ENCODE measurements around the gene SGCA.
A peak's percentile ranks its signal among the peaks of the same experiment; 100 is the strongest.

The SGCA gene

DNA sequence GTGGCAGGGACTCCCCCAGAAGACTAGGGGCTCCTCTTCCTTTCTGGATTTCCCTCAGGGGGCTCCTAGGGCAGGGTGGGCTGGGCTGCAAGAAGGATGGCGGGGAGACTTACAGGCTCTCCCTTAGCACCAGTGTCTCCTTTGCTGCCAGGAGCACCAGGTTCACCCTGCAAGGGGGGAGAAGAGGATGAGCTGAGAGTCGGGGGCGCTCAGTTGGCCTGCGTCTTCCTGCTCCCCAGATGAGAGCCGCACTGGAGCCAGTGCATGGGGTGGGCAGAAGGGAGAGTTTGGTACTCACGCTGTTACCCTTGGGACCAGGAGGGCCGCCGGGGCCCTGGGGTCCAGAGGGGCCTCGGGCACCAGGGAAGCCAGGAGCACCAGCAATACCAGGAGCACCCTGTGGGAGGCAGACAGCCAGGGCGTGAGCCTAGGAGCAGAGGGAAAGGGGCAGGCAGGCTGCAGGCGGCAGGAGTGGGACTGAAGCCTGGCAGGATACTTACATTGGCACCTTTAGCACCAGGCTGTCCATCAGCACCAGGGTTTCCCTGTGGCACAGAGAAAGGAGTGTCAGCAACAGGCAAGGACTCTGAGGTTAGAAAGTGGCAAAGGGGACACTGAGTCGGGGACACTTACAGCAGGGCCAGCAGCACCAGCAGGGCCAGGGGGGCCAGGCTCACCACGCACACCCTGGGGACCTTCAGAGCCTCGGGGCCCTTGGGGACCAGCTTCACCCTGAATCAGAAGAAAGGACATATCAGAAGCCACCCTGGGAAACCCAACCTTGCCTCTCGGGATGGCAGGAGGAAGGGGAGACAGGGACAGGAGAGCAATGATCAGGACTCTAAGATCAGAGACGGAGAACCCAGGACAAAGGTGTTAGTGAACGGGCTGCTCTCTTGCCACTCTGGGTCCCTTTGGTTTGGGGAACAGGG is 29.4 kb downstream of the SGCA start:
- DNase-seq (ENCODE audit: low read depth in 2 of 2), result no peak

DNA sequence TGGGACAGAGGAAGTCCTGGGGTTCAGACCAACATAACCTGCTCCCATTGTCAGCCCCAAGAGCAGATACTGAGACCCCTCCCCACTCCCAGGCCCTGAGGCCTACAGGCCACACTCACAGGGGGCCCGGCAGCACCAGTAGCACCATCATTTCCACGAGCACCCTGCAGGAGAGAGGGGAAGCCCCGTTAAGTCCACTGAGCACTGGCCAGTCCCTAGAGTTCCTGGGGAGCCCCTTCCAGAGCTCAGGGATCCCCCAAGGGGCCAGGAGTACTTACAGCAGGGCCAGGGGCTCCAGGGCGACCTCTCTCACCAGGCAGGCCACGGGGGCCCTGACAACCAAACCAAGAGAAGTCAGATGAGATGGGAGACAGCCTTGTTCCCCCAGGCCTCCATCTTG is 30.2 kb downstream of the SGCA start:
- DNase-seq (ENCODE audit: low read depth in 2 of 2), result no peak

DNA sequence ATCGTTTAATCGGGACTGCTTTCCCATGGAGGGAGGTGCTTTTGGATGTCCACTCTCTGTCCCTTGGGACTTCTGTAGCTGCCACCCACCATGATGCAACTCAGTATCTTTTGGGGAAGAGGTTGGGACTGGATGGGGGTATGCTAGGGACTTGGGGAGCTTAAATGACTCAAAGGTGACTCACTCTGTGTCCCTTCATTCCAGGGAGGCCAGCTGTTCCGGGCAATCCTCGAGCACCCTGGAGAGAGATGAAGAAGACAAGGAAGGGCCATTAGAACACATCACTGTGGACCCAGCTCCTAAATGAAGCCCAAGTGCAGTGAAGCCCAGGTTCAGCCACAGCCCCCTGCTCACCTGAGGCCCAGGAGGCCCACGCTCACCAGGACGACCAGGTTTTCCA is 31.0 kb downstream of the SGCA start:
- no peak for DNase-seq (ENCODE audit: low read depth in 2 of 2)

DNA sequence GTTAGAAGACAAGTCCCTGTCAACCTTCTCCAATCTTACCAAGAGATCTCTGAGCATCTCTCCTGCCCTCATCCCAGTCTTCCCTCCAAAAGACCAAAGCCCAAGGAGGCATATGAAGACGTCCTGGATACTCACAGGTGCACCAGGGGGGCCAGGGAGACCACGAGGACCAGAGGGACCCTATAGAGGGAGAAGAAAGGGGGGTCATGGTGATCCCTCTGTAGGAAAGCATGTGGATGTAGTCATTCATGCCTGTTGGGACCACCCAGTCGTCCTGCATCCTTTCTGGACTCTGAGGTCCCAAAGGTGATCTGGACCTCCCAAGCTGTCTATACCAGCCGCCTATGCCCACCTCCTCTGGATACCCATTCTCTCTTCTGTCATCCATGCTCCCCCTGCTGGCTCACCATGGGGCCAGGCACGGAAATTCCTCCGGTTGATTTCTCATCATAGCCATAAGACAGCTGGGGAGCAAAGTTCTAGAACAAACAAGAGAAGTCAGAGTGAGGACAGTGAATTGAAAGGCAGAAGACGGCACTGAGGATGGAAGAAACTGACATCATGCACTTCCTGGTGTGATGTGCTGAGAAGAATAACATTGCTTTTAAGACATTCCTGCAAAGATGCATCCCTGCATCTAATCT is 32.3 kb downstream of the SGCA start:
- DNase-seq (ENCODE audit: low read depth in 2 of 2), result no peak

DNA sequence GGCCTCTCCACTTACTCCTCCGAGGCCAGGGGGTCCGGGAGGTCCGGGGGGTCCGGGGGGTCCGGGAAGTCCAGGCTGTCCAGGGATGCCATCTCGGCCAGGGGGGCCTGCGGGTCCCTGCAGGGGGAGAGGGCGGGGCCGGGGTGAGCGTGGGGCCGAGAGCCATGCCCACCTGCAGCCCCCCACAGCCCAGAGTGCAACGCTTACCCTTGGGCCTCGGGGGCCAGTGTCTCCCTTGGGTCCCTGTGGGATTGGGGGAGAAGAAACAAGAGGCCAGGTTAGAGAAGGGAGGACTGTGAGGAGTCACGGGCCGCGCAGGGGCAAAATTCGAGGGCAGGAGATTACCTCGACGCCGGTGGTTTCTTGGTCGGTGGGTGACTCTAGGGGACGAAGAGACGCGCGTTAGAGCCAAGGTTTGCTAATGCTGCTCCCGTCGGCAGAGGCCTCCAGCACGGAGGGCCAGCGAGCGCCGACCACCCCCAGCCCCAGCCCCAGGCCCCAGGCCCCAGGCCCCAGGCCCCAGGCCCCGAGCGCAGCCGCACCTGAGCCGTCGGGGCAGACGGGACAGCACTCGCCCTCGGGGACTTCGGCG is 33.5 kb downstream of the SGCA start:
- no peak for DNase-seq (ENCODE audit: low read depth in 2 of 2)

DNA sequence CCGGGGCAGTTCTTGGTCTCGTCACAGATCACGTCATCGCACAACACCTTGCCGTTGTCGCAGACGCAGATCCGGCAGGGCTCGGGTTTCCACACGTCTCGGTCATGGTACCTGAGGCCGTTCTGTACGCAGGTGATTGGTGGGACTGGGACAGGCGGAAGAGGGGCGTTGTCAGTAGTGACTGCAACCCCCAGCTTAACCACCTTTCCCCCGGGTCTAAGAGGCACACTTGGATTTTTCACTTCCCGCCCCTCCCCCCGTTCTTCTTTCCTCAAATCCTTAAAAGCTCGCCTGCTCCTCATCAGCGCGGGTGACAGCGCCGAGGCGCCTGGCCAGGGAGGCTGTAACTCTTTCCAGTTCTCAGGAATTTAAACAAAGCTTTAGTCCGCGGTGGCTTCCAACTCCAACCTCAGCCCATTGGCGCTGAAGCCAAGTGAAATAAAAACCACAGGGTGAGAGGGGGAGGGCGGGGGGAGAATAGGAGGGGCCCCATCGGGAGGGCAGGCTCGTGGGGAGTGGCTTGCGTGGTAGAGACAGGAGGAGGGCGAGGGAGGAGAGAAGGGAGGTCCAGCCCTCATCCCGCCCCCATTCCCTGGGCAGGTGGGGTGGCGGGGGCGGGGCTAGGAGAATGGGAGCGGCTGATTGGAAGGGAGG is 34.1 kb downstream of the SGCA start:
- DNase-seq (ENCODE audit: low read depth in 2 of 2), result peak in 1 of 2 experiments; percentile 86

DNA sequence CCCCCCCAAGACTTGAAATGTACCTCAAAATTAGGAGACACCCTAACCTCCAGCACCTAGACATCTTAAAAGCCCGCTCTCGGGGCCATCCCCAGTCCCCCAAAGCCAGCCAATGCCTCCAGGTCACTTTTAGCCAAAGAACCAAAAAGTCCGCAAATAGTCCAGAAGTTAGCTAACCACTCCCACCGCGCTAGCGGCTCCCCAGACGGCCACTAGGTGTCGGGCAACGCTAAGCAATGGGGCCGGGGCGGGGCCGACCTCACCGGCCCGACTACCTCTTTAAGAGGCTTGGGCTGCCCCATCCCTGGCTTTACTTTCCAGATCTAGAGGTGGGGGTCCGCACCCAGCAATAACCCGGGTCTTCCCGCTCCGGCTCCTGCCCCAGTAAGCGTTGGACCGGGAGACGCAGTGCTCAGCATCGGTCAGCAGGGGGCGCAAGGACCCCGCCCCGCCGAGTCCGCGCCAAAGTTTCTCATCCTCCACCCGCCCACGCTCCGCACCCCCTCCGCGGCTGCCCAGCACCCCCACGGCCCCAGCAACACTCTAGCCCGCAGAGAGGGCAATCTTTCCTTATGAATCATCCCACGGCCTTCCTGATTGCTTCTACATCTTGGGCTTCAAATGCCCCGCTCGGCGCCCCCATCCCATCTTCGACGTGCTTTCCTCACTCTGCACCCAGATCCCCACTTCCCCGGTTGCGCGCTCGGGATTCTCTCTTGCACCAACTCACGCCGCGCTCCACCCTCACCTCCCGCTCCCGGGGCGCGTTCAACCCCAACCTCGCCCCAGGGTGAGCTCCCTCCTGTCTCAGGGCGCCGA is 34.9 kb downstream of the SGCA start:
- DNase-seq (ENCODE audit: low read depth in 2 of 2), result no peak

DNA sequence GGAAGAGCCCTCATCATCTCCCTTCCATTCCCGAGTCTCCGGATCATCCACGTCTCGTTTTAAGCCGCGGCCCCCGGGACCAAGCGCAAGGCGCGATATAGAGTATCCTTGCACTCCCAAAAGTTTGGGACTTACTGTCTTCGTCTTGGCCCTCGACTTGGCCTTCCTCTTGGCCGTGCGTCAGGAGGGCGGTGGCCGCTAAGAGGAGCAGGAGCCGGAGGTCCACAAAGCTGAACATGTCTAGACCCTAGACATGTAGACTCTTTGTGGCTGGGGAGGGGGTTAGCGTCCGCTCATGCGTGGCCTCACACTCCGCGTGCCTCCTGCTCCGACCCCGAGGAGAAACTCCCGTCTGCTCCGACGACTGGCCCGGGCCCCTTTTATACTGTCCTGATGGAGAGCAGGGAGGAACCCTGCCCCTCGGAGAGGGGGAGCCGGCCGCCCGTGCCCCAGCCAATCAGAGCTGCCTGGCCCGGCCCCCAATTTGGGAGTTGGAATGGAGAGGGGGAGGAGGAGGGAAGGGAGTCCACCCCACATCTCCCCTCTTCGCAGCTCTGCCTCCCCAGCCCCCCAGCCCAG is 35.6 kb downstream of the SGCA start, which contains the start of gene COL1A1:
TSS of gene COL1A1 (minus strand) at position 356 of the 579 bp plus-strand sequence. CDS start at position 238, 118 bp downstream.
- peak; percentile 92 to 93 for DNase-seq (ENCODE audit: low read depth in 2 of 2)

DNA sequence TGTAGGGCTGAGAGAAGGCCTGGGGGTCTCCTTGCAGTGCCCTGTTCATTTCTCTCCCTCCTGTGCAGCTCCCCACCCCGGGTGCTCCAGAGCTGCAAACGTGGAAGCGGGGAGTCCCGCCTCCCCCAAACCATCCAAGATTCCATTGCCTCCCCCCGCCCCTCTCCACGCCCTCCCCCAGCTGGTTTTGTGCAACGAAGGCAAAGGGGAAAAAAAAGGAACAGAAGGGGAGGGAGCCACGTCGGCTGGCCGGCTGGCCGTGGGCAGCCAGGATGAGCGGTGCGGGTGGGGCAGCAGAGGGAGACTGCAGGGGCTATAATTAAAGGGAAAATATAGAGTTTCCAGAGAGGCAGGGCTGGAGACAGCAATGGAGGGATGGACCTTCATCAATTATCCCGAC is 37.3 kb downstream of the SGCA start:
- peak in 1 of 2 experiments; percentile 80 for DNase-seq (ENCODE audit: low read depth in 2 of 2)

DNA sequence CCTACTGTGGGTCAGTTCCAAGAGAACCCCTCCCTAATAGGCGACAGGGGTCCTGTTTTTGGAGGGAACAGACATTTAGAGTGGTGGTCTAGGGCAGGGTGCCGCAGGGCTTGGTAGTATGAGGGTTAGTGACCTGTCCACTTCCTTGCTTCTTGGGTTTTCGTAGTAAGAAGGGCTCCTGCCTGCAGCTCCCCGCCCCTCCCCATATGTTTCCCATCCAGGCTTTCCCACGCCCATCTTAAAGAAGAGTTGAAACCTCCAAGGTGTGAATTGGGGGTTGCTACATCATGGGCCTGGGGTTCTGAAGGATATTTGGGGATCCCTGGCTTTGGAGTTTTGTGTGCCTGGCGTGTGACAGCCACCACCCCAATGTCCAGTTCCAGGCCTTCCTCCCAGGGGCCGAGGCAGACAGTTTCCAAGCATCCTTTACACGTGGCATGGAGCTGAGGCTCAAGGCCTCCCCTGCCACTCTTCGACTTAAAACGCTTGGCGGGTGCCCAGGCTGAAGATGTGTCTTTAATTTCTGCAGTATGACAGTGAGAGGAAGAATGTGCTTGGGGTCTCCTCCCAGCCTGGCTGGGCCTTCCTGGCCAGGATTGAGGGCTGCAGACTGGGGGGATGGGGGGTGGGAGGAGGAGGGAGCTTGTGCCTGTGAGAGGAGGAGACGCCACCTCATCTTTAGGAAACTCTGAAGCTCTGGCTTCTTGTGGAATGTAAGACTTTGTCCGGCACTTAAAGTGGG is 38.0 kb downstream of the SGCA start:
- DNase-seq (ENCODE audit: low read depth in 2 of 2), result peak; percentile 100

DNA sequence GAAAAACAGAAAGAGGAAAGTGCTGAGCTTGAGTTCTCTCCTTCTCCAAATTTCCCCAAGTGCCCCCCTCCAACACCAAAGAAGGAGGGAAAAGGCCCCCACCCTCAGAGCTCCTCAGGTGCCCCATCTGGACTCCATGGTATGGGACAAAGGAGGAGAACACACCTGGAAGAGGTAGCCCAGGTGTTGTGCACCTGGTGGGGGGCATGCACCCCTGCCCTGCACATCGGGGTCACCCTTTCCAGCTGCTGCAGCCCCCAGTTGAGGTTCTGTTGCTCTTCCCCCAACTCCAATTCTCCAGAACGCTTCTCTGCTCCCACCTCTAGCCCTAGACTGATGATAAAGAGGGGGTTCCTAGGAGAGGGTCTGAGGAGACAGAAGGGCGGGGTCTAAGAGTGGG is 38.6 kb downstream of the SGCA start:
- DNase-seq (ENCODE audit: low read depth in 2 of 2), result no peak

DNA sequence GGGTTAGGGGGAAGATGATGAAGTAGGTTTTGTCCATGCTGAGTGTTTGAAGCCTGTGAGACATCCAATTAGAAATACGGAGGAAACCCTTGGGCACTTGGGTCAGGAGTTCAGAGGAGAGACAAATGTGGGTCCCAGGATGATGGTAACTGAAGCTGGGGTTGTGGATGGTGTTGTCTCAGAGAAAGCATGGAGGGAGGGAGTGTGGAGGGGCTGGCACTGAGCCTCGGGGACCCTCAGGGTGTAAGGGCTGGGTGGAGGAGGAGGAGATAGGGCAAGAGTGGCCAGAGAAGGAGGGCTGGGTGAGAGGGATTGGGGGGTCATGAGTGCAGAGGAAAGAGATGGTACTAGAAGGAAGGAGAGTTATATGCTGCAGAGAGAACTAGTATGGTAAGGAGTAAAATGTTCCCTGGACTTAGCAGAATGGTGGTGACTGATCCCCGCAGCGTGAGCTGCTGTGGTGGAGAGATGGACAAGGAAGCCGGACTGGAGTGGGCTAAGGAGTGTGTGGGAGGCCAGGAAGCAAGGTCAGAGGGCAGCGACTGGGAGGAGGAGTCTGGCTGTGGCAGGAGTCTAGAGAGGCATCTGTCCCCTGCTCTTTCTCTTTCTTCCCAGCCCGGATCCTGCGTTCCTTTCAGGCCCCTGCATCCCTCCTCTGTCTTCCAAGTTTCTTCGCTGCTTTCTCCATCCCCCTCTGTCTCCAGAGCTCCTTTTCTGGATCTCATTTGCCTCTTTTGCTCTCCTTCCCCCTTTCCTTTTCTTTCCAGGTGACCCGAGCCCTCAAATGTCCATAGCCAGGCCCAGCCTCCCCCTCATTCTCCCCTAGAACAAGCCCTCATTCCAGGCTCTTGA is 39.5 kb downstream of the SGCA start:
- no peak for DNase-seq (ENCODE audit: low read depth in 2 of 2)

DNA sequence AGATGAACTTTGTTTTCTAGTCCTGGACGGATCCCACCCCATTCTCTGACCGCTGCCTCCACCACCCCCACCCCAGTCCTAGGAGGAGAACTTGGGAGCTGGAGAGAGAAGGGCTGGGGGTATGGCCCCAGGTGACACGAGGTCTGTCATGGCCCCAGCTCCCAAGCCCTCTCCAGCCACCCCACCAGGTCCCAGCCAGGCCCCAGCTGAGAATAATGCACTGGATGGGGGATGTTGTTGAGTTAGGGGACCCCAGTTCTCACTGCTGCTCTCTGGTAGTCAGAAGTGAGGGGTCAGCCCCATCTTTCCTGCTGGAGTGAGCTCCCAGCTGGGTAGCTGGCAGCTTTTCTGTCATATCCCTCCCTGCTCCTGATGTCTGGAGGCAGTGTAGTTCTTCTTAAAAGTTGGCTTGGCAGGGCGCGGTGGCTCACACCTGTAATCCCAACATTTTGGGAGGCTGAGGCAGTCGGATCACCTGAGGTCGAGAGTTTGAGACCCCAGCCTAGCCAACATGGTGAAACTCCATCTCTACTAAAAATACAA is 40.2 kb downstream of the SGCA start:
- no peak for DNase-seq (ENCODE audit: low read depth in 2 of 2)

DNA sequence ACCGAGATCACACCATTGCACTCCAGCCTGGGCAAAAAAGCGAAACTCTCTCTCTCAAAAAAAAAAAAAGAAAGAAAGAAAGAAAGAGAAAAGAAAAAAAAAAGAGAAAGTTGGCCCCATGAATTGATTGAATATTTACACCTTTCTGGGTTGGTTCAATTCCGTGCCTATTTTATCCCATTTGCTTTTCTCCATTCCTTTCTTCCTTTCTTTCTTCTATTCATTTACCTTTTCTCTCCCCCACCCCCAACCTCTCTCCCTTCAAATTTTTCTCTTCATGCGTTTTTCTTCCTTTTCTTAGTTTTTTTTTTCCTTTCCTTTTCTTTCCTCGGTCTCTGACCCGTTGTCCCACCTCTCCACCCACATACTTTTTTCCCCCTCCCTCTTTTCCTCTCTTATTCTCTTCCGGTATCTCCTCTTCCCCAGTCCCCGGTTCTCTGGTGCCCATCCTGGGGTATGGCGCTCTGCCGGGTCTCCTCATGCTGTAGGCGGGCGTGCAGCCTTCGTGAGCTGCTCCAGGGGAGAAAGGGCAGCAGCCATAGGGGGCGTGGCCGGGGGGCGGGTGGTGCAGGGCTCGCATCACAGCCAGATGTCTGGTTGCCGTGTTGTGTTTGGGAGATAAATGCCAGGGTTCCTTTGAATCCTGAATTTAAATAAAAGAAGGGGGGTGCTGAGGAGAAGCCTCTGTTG is 40.9 kb downstream of the SGCA start:
- no peak for DNase-seq (ENCODE audit: low read depth in 2 of 2)

DNA sequence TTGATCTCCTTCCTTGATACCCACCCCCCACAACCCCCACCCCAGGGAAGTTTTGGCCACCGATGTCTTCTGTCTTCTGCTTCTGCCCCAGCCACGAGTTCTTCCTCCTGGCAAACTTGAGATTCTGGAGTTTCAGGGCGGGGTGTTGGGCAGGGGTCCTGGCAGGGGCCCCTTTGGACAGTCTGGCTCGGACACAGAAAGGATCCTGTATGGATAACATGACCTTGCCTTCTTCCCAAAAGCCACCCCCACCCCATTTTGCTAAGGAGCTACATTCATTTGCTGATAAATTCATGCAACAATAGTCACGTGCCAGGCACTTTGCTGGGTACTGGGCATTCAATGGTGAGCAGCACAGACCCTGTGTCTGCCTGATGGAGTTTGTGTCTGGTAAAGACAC is 41.5 kb downstream of the SGCA start:
- no peak for DNase-seq (ENCODE audit: low read depth in 2 of 2)

DNA sequence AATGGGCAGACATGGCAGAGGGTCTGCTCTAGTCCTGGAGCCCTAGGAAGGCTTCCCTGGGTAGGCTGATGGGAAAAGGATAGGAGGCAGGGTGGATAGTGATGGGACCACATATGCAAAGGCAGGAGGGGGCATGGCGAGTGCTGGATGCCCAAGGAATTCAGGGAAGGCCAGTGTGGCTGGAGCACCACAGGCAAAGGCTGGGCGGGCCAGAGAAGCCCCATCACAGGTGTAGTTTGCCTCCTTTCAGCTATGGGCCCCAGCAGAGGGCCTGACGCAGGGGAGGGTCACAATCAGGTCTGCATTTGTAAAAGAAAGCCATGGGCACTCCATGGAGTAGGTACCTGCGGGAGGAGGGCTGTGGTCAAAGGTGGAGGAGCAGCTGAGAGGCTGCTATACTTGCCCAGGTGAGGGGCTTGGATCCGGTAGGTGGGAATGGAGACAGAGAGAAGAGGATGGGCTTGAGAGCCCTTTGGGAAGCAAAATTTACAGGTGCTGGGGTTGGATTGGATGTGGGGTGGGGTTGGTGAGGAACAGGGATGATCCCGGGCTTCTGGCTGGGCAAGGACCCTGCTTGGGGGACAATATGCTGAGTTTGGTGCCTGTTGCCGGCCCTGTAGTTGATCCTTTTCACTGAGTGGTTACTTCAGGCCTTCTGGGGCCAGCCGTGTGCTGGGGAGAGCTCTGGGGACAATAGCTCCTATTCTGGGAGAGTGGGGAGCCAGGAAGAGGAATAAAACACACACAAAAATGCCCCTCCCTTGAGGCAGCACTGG is 42.2 kb downstream of the SGCA start:
- DNase-seq (ENCODE audit: low read depth in 2 of 2), result no peak

DNA sequence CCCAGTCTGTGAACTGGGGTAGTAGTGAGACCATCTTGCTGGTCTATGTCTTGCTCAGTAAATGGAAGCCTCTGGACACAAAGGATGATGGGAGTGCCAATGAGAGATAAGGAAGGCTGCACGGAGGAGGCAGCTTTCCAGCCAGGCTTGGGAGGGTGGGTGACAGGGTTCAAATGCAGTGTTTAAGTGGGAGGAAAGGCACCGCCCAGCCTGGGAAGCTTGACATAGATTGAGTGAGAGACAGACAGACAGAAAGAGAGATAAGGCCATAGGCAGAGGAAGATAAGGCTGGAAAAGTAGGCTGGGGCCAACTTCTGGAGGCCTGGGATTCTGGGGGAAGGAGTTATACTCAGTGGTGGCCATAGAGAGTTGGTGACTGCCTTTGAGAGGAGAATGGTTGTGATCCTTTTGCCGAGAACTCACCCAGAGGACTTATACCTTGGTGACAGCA is 42.8 kb downstream of the SGCA start:
- no peak for DNase-seq (ENCODE audit: low read depth in 2 of 2)

DNA sequence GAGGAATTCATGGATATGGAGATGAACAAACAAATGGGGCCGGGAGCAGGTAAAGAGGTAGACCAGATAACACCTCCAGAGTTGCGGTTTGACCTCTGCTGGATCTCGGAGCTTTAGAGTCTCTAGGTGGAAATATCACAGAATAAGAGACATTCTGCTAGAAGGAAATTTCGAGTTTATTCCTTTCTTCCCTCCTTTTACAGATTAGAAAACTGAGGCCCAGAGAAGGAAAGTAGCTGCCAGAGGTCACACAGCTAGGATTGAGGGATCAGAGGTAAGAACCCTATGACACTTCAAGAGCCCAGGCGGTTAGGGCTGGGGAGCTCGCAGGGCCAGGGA is 43.3 kb downstream of the SGCA start:
- DNase-seq (ENCODE audit: low read depth in 2 of 2), result no peak
